Astrocyte (in vitro differentiated cells and primary cell): Measurements from ENCODE around the gene PEAK1. TPM values are rescaled to one million over a fixed set of nuclear protein-coding genes. Genes with fewer than 3 reads are reported as not detected.

ENCODE experiments used
- DNase-seq: peaks from one replicate; pipeline ENCODE4 v3.0.0-alpha.2; 2010; ENCODE audit warnings: low read depth
- FAIRE-seq: peaks from 2 replicates; lab custom pipeline; 2011; peaks lifted over from hg19 to GRCh38; lab: Jason Lieb, UNC
- H2AFZ ChIP-seq: 2 replicates; pipeline ENCODE4 v1.6.0; 2012; ENCODE audit warnings: low read depth, low read length, inconsistent platforms
- H3K27ac ChIP-seq: 2 replicates; pipeline ENCODE4 v1.5.1; 2011; ENCODE audit warnings: low read depth, low read length, inconsistent platforms
- H3K27me3 ChIP-seq: 2 replicates; pipeline ENCODE4 v1.6.0; 2011; ENCODE audit warnings: low read length, inconsistent platforms; ENCODE audit not compliant: insufficient read depth
- H3K36me3 ChIP-seq: 2 replicates; pipeline ENCODE4 v1.5.1; 2011; ENCODE audit warnings: low read length, inconsistent platforms; ENCODE audit not compliant: insufficient read depth
- H3K4me1 ChIP-seq: 2 replicates; pipeline ENCODE4 v1.5.1; 2011; ENCODE audit warnings: low read length, inconsistent platforms; ENCODE audit not compliant: insufficient read depth
- H3K4me2 ChIP-seq: 2 replicates; pipeline ENCODE4 v1.6.0; 2012; ENCODE audit warnings: low read length, inconsistent platforms
- H3K4me3 ChIP-seq: 2 replicates; pipeline ENCODE4 v1.5.1; 2011; ENCODE audit warnings: low read depth, mild to moderate bottlenecking, low read length, inconsistent platforms; ENCODE audit not compliant: insufficient read depth
- H3K79me2 ChIP-seq: 2 replicates; pipeline ENCODE4 v1.6.0; 2012; ENCODE audit warnings: mild to moderate bottlenecking, low read length, inconsistent platforms; ENCODE audit not compliant: insufficient read depth
- H3K9ac ChIP-seq: 2 replicates; pipeline ENCODE4 v1.6.0; 2012; ENCODE audit warnings: mild to moderate bottlenecking, low read length, inconsistent platforms
- H3K9me3 ChIP-seq: 2 replicates; pipeline ENCODE4 v1.5.1; 2012; ENCODE audit warnings: low read depth, mild to moderate bottlenecking, low read length, inconsistent platforms; ENCODE audit not compliant: insufficient read depth
- H4K20me1 ChIP-seq: 2 replicates; pipeline ENCODE4 v1.6.0; 2012; ENCODE audit warnings: low read length, inconsistent platforms; ENCODE audit not compliant: insufficient read depth
- H3K27ac Mint-ChIP-seq: one replicate; pipeline ENCODE4 v1.8.0; 2021; ENCODE audit warnings: mild to moderate bottlenecking, mixed read lengths; ENCODE audit not compliant: unreplicated experiment
- H3K27me3 Mint-ChIP-seq: one replicate; pipeline ENCODE4 v1.8.0; 2021; ENCODE audit warnings: low read depth, mixed read lengths; ENCODE audit not compliant: unreplicated experiment
- H3K36me3 Mint-ChIP-seq: one replicate; pipeline ENCODE4 v1.8.0; 2021; ENCODE audit warnings: low read depth, mixed read lengths; ENCODE audit not compliant: unreplicated experiment
- H3K4me1 Mint-ChIP-seq: one replicate; pipeline ENCODE4 v1.8.0; 2021; ENCODE audit warnings: low read depth, mixed read lengths; ENCODE audit not compliant: unreplicated experiment
- H3K4me3 Mint-ChIP-seq: one replicate; pipeline ENCODE4 v1.8.0; 2021; ENCODE audit warnings: mild to moderate bottlenecking, moderate library complexity, mixed read lengths; ENCODE audit not compliant: unreplicated experiment
- H3K9me3 Mint-ChIP-seq: one replicate; pipeline ENCODE4 v1.8.0; 2021; ENCODE audit warnings: mild to moderate bottlenecking, mixed read lengths; ENCODE audit not compliant: unreplicated experiment
- EZH2 ChIP-seq: IDR thresholded peaks from 2 replicates; pipeline ENCODE4 v1.6.1; 2012; ENCODE audit warnings: mild to moderate bottlenecking, low read length, inconsistent platforms; ENCODE audit not compliant: insufficient read depth
- total RNA-seq: library from RNA; stranded (reverse); gene quantifications from 2 replicates; pipeline ENCODE4 v1.2.1, GENCODE V29; 2021
- TF ChIP-seq, protein P1 (sequence below): IDR thresholded peaks from 2 replicates; pipeline ENCODE4 v1.5.1; 2011; ENCODE audit warnings: low read depth, mild to moderate bottlenecking, inconsistent platforms, low read length, moderate library complexity; ENCODE audit not compliant: insufficient read depth

PEAK1 gene
- total RNA-seq, 1 donor from 2014 or later = 62.3 TPM

DNA sequence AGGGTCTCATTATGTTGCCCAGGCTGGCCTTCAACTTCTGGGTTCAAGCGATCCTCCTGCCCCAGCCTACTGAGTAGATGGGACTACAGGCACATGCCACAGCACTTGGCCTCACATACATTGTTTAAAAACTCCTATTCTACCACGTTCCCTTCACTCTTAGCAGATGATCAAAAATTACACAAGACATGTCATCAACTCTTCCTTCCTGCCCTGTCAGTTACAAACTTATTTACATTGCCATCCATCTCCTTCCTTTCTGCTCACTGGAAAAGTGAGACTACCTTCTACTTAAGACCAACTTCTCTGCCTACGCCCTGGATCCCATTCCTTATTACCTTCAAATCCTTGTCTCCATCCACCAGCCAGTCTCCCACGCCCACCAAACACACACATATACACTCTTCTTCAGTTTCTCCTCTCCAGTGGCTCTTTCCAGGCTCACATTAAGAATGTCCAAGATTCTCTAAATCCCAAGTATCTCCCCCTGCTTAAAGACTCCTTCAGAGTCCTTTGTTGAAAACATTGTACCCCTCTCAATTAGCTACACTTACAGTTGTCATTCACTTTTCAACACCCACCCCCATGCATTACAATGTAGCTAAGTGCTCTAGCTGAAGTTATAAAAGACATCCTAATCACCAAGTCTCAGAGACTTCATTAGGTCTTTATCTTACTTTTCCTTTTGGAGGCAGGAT lies 4.3 kb downstream of the PEAK1 start:
- Histone ChIP-seq H3K9ac (no peak overlapping the region), H3K4me1 (peaks cover 12% of the 10 kb centered on the region), H4K20me1 (peaks cover 72% of the 10 kb centered on the region), H3K4me3 (no peak overlapping the region), H3K9me3 (no peaks in the 10 kb centered on the region), H2AFZ (no peak overlapping the region), H3K4me2 (no peak overlapping the region), H3K36me3 (no peaks in the 10 kb centered on the region), H3K79me2 (peaks cover 89% of the 10 kb centered on the region), H3K27ac (no peak overlapping the region), H3K27me3 (no peaks in the 10 kb centered on the region)
- DNase-seq (no peak), FAIRE-seq (no peak)
- no peak for TF ChIP-seq EZH2
- TF ChIP-seq, protein P1, sequence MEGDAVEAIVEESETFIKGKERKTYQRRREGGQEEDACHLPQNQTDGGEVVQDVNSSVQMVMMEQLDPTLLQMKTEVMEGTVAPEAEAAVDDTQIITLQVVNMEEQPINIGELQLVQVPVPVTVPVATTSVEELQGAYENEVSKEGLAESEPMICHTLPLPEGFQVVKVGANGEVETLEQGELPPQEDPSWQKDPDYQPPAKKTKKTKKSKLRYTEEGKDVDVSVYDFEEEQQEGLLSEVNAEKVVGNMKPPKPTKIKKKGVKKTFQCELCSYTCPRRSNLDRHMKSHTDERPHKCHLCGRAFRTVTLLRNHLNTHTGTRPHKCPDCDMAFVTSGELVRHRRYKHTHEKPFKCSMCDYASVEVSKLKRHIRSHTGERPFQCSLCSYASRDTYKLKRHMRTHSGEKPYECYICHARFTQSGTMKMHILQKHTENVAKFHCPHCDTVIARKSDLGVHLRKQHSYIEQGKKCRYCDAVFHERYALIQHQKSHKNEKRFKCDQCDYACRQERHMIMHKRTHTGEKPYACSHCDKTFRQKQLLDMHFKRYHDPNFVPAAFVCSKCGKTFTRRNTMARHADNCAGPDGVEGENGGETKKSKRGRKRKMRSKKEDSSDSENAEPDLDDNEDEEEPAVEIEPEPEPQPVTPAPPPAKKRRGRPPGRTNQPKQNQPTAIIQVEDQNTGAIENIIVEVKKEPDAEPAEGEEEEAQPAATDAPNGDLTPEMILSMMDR = no peak
- Mint-ChIP-seq H3K36me3 (no peaks in the 10 kb centered on the region), H3K27me3 (no peaks in the 10 kb centered on the region), H3K4me1 (peaks cover 14% of the 10 kb centered on the region), H3K27ac (no peak overlapping the region), H3K4me3 (no peak overlapping the region), H3K9me3 (no peaks in the 10 kb centered on the region)

DNA sequence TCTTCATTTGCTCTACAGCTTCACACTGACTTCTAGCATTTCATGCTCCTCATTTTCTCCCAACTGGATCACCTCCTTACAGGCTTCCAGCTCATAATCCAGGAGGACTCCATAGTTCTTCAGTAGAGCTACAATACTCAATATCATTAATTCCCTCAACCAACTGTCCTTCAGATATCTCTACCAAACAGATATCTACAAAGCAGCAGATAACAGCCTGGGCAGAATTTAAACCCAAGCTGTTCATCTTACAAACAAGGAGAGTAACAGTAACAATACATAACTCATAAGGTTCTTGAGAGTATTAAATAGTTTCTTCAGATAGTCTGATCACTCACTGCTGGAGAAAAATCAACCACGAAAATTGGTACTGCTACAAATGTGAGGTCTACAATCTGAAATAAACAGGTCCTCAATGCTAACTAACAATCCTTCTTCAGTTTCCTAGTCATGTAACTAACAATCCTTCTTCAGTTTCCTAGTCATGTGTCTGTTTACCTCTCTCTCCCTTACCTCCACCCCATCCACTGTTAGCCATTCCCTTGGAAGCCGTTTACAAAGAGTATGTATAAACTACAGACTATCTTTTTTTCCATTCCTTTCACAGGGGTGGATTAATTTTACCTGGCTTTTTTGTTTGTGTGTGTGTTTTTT lies 5.0 kb downstream of the PEAK1 start:
- Histone ChIP-seq H3K9me3 (no peaks in the 10 kb centered on the region), H3K36me3 (no peaks in the 10 kb centered on the region), H3K27ac (no peak overlapping the region), H3K9ac (no peak overlapping the region), H3K79me2 (peaks cover 96% of the 10 kb centered on the region), H3K4me1 (peaks cover 12% of the 10 kb centered on the region), H3K4me3 (no peak overlapping the region), H3K27me3 (no peaks in the 10 kb centered on the region), H2AFZ (no peak overlapping the region), H4K20me1 (peaks cover 78% of the 10 kb centered on the region), H3K4me2 (no peak overlapping the region)
- Mint-ChIP-seq H3K4me1 (peaks cover 14% of the 10 kb centered on the region), H3K27me3 (no peaks in the 10 kb centered on the region), H3K4me3 (no peak overlapping the region), H3K27ac (no peak overlapping the region), H3K9me3 (no peaks in the 10 kb centered on the region), H3K36me3 (no peaks in the 10 kb centered on the region)
- TF ChIP-seq EZH2 = no peak
- TF ChIP-seq, protein P1 = no peak
- FAIRE-seq = no peak
- DNase-seq = no peak
